RPMI7951 (cell line): ENCODE measurements around the gene GRM1. TPM values are rescaled to one million over a fixed set of nuclear protein-coding genes. Genes with fewer than 3 reads are reported as not detected.

ENCODE experiments used
- DNase-seq: peaks from one replicate; pipeline ENCODE4 v3.0.0-alpha.2; 2012; ENCODE audit warnings: low read depth
- total RNA-seq: library from RNA; depleted of rRNA; stranded (reverse); fragments of >200 nt; shearing (Covaris generic); gene quantifications from 2 replicates; pipeline ENCODE4 v1.2.3, GENCODE V29; 2014; rRNA removed

GRM1 gene
- 0.12 TPM in 1 of 2 replicates, not detected in the other for total RNA-seq

GRCh38 chr6:146028851-146029572, at the start of gene GRM1:
GRM1 (plus strand) TSS chr6:146029062; CDS start chr6:146029518, 456 bp downstream.
- no peak for DNase-seq

GRCh38 chr6:146009338-146009737, 19.5 kb upstream of the GRM1 start:
- DNase-seq = no peak

- no peak for DNase-seq
Measured at GRCh38 chr6:146014233-146014632, 14.6 kb upstream of the GRM1 start.

DNA sequence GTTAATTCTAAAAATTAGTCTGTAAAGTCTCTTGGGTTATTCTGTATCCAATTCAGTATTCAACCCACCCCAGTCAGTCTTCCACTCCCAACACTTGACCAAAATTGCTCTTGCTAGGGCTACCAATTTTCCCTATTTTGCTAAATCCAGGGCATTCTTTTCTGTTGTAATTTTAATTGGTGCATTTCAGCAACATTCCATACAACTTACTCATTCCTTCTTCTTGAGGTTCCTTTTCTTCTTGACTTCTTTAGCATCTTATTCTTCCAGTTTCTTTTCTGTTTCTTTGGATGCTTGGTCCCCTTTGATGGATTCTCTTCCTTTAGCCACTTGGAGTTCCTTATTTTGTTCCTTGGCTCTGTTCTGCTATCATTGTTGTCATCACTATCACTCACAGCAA, 11.2 kb upstream of the GRM1 start:
- no peak for DNase-seq

DNA sequence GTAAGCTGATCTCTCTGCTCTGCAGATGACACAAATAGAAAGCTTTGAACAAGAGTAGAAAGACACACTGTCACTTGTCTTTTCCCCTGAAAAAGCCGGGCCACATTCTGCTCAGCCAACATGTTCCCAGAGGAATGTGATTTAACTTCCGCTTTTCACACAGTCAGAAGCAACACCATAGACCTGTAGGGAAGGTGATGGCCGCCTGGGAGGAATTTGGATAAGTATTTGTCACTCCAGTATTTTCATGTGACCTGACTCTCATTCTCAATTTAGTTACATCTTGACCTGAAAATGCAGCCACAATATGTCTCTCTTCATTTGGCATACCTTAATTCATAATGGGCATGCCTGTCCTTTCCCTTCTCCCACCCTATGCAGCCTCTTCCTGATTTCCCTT, 2.0 kb upstream of the GRM1 start:
- no peak for DNase-seq

- DNase-seq = no peak
Measured at GRCh38 chr6:146027586-146028251, 1.1 kb upstream of the GRM1 start.

GRCh38 chr6:146028252-146028795, 538 bp upstream of the GRM1 start:
- peak; percentile 31 for DNase-seq

DNA sequence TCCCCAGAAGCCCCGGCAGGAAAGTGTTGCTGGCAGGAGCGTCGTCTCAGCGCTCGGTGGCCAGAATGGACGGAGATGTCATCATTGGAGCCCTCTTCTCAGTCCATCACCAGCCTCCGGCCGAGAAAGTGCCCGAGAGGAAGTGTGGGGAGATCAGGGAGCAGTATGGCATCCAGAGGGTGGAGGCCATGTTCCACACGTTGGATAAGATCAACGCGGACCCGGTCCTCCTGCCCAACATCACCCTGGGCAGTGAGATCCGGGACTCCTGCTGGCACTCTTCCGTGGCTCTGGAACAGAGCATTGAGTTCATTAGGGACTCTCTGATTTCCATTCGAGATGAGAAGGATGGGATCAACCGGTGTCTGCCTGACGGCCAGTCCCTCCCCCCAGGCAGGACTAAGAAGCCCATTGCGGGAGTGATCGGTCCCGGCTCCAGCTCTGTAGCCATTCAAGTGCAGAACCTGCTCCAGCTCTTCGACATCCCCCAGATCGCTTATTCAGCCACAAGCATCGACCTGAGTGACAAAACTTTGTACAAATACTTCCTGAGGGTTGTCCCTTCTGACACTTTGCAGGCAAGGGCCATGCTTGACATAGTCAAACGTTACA, 817 bp downstream of the GRM1 start:
- DNase-seq = no peak

GRCh38 chr6:146032387-146032786, 3.5 kb downstream of the GRM1 start:
- no peak for DNase-seq

DNA sequence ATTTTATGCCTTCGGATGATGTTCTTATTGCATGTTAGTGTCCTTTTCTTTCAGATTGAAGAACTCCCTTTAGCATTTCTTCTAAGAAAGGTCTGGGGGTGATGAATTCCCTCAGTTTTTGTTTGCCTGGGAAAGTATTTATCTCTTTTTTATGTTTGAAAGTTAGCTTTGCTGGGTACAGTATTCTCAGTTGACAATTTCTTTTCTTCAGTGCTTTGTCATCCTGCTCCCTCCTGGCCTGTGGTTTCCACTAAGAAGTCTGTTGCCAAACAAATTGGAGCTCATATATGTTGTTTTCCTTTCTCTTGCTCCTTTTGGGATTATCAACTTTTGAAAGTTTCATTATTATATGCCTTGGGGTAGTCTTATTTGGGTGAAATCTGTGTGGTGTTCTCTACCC, 11.5 kb downstream of the GRM1 start:
- no peak for DNase-seq

DNA sequence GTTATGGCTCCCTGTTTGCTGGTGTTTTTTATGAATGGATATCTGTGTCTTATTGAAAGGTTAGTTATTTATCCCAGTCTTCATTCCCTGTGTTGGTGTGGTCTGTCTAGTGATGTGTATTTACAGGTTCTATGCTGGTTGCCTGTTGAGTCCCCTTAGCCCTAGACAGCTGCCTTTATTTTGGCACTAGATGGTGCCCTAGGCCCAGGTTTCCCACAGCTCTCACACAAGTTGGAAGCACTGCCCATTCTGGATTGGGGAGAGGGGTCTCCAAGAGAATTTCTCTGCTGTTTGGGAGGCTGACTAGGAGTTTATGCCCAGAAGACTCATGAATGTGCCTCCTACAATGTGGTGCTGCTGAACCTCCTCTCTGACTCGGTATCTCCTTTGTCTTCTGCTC, 12.4 kb downstream of the GRM1 start:
- DNase-seq = peak; percentile 2

DNA sequence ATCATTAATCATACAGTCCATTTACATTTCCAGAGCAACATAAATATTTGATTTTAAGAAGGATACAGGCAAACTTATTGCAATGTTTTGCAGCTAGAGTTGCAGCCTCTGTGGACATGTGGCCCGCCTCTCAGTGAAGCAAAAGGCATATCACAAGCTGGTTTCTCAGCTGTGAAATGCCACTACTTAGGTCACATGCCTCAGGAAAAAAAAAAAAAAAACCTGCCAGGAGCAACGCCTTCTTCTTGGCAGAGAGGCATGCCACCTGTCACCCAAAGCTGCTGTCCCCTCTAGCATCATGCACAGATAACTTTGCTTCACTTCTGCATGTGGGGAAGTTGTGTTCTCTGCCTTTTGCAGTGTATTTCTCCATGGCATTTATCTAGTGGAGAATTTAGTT, 18.5 kb downstream of the GRM1 start:
- DNase-seq = no peak

GRCh38 chr6:146050168-146050567, 21.3 kb downstream of the GRM1 start:
- no peak for DNase-seq

DNA sequence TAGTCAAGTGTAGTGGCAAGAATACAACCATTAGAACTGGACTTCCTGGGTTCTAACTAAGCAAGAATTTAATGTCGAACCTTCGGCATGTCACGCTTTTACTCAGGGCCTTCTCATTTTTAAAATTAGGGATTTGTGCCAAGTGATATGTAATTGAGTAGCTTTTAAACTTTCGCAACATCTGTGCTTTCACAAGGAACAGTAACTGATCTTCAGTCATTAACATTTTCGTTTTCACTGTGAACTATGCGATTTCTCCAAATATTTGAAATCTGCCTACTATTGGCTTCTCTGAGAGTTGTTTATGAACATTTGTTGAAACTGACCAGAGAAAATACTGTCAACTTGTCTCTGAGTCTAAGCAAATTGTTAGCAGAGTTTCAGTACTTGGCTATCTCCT, 27.6 kb downstream of the GRM1 start:
- DNase-seq = no peak

DNA sequence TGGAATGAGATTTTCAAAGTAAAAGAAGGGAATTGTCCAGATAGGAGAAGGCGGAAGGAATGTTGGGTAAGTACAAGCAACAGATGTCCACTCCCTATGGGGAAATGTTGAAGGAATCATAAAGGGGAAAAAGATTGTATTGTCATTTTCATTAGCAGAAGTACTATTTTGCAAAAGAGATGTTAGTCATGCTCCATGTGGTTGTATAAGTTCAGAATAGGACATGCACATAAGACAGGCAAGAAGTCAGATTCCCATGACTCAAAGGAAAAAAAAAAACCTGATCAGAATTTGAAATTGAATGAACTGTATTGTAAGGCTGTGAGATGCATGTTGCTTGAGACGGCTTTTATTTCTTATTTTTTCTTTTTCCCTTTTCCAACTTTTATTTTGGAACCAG, 36.8 kb downstream of the GRM1 start:
- DNase-seq = no peak

- DNase-seq = no peak
Measured at GRCh38 chr6:146066506-146066905, 37.6 kb downstream of the GRM1 start.

- no peak for DNase-seq
Measured at GRCh38 chr6:146071781-146072180, 42.9 kb downstream of the GRM1 start.

DNA sequence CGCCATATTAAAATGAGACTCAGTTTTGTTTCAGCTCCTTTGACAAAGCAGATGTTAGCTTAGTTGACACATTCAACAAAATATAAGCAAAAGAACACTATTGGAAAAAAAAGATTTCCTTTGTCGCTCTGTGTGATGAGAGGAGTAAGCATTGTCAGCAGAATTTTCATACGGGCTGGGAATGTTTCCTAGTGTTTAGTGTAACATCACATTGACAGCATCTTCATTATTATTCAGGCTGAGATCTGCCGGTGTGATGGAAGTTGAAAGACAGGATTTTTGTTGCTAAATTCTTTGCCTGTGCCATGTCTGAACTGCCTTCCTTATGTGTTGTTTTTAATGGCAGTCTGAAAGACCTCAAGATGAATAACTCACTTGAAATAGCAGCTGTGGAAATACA, 49.1 kb downstream of the GRM1 start:
- DNase-seq = no peak

DNA sequence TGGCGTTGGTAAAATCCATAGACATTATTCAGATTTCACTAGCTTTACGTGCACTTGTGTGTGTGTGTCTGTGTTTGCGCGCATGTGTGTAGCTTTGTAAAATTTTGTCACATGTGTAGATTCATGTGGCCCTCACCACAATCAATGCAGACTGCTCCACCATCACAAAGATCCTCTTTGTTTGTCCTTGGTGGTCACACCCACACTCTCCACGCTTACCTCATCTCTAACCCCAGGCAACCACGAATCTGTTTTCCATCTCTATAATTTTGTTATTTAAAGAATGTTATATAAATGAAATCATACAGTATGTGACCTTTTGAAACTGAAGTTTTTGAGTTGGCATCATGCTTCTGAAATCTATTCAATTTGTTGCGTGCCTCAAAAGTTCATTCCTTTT, 58.5 kb downstream of the GRM1 start:
- peak; percentile 45 for DNase-seq

- peak; percentile 16 for DNase-seq
Measured at GRCh38 chr6:146090474-146090873, 61.6 kb downstream of the GRM1 start.

DNA sequence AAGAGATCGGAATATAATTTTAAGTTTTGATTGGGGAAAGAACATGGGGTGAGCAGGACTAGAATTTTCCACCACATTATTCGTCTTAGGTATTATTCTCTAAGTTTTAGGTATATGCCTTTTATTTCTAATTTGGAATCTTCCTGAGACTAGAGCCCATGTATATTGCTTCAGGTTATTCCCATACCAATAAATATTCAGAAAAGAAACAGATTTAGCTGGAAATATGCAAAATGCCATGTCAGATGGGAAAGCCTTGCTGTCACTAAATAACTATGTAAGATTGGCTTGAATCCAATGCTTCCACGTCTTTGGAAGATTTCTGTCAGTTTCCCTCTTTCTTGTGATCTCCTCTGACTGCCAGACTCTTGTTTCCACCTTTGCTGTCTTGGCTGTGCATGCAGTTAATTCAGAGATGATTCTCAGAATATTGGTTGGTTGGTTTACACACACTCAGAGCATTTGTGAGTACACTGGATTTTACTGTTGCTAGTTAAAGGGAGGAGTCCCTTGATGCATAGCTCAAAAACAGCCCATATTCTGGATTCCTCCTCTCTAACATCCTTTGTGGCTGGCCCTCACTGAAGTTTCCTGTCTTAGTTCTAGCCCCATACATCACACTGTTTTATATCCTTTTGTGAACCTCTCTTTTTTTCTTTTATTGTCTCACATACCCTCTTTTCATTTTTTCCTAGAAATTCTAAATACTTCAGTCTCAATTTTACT, 64.3 kb downstream of the GRM1 start:
- DNase-seq = no peak

DNA sequence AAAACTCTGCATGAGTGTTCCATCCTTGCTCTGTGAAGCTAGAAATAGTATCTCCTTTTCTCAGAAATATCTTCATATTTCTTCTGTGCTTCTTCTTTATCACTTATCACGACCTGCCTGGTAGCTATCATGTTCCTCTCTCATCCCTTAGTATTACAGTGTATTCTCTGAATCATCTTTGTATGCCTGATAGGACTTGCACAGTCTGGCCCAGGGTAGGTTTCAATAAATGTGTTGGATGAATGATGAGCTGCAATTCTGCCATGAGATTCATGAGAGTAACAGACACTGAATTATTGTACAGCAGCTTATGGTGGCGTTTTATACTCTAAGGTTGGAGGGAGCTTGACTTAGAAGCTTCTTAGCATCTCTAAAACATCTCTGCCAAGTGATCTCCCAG, 66.6 kb downstream of the GRM1 start:
- no peak for DNase-seq
